SK-N-SH treated with all-trans-retinoic acid at 6 μM for 48 hours (cell line): Measurements from ENCODE around the gene ARVCF.

Experiments used
- ATAC-seq: fragments of 200-7000 bp; cut with Tn5 transposase; 3 replicates; pipeline ENCODE4 v1.9.1; 2020; ENCODE audit warnings: mild to moderate bottlenecking, moderate library complexity
- ARNTL ChIP-seq: fragments of 450-650 bp; formaldehyde crosslinking; IDR thresholded peaks from 2 replicates; pipeline ENCODE4 v1.5.0; 2020; ENCODE audit warnings: low read depth, mild to moderate bottlenecking, moderate library complexity, borderline replicate concordance
- BACH2 ChIP-seq: fragments of 250-450 bp; sonication (Bioruptor Pico); IDR thresholded peaks from 2 replicates; pipeline ENCODE4 v1.9.0; 2021; ENCODE audit warnings: mild to moderate bottlenecking, borderline replicate concordance
- CSDC2 ChIP-seq: fragments of 250-450 bp; sonication (Bioruptor Pico); IDR thresholded peaks from 2 replicates; pipeline ENCODE4 v1.5.0; 2020; ENCODE audit warnings: mild to moderate bottlenecking, moderate library complexity
- CSRNP3 ChIP-seq: fragments of 250-450 bp; sonication (Bioruptor Pico); IDR thresholded peaks from 2 replicates; pipeline ENCODE4 v1.5.1; 2021; ENCODE audit warnings: mild to moderate bottlenecking, moderate library complexity
- ESRRG ChIP-seq: fragments of 250-450 bp; sonication (Bioruptor Pico); IDR thresholded peaks from 2 replicates; pipeline ENCODE4 v1.6.1; 2021; ENCODE audit warnings: mild to moderate bottlenecking
- GLIS3 ChIP-seq: fragments of 250-450 bp; sonication (Bioruptor Pico); IDR thresholded peaks from 2 replicates; pipeline ENCODE4 v1.5.0; 2020; ENCODE audit warnings: mild to moderate bottlenecking, moderate library complexity
- ISL1 ChIP-seq: fragments of 250-450 bp; sonication (Bioruptor Pico); IDR thresholded peaks from 2 replicates; pipeline ENCODE4 v2.1.2; 2022; ENCODE audit warnings: mild to moderate bottlenecking, moderate library complexity
- OSR1 ChIP-seq: fragments of 250-450 bp; sonication (Bioruptor Pico); IDR thresholded peaks from 2 replicates; pipeline ENCODE4 v1.8.0; 2022; ENCODE audit warnings: moderate library complexity, mild to moderate bottlenecking, inconsistent platforms
- PATZ1 ChIP-seq: fragments of 250-450 bp; sonication (Bioruptor Pico); IDR thresholded peaks from 2 replicates; pipeline ENCODE4 v1.8.0; 2020; ENCODE audit warnings: mild to moderate bottlenecking, moderate library complexity, borderline replicate concordance
- PPARA ChIP-seq: fragments of 250-450 bp; sonication (Bioruptor Pico); IDR thresholded peaks from 2 replicates; pipeline ENCODE4 v1.5.0; 2020; ENCODE audit warnings: mild to moderate bottlenecking, borderline replicate concordance
- RARB ChIP-seq: fragments of 250-450 bp; sonication (Bioruptor Pico); IDR thresholded peaks from 2 replicates; pipeline ENCODE4 v1.8.0; 2021; ENCODE audit warnings: mild to moderate bottlenecking, moderate library complexity
- SNAI2 ChIP-seq: fragments of 250-450 bp; sonication (Bioruptor Pico); IDR thresholded peaks from 2 replicates; pipeline ENCODE4 v1.5.0; 2020; ENCODE audit warnings: mild to moderate bottlenecking, moderate library complexity
- TCF4 ChIP-seq: fragments of 250-450 bp; sonication (Bioruptor Pico); IDR thresholded peaks from 2 replicates; pipeline ENCODE4 v1.8.0; 2021; ENCODE audit warnings: mild to moderate bottlenecking, moderate library complexity, borderline replicate concordance
- TOX ChIP-seq: fragments of 250-450 bp; sonication (Bioruptor Pico); IDR thresholded peaks from 2 replicates; pipeline ENCODE4 v1.8.0; 2021; ENCODE audit warnings: mild to moderate bottlenecking, moderate library complexity, borderline replicate concordance
- ZC3H10 ChIP-seq: fragments of 250-450 bp; sonication (Bioruptor Pico); IDR thresholded peaks from 2 replicates; pipeline ENCODE4 v1.5.1; 2021; ENCODE audit warnings: mild to moderate bottlenecking, moderate library complexity
- ZFP3 ChIP-seq: fragments of 250-450 bp; sonication (Bioruptor Pico); IDR thresholded peaks from 2 replicates; pipeline ENCODE4 v1.5.0; 2020; ENCODE audit warnings: mild to moderate bottlenecking, moderate library complexity
- ZFP30 ChIP-seq: fragments of 450-650 bp; formaldehyde crosslinking; IDR thresholded peaks from 2 replicates; pipeline ENCODE4 v1.5.0; 2022; ENCODE audit warnings: mild to moderate bottlenecking, moderate library complexity
- ZNF565 ChIP-seq: fragments of 450-650 bp; formaldehyde crosslinking; conservative IDR thresholded peaks from 2 replicates; pipeline ENCODE4 v1.5.0; 2020; ENCODE audit warnings: low read depth, mild to moderate bottlenecking, moderate library complexity
- ZNF70 ChIP-seq: fragments of 450-650 bp; formaldehyde crosslinking; IDR thresholded peaks from 2 replicates; pipeline ENCODE4 v1.5.0; 2020; ENCODE audit warnings: mild to moderate bottlenecking, moderate library complexity
- ZNF8 ChIP-seq: fragments of 450-650 bp; formaldehyde crosslinking; IDR thresholded peaks from 2 replicates; pipeline ENCODE4 v1.5.0; 2020; ENCODE audit warnings: mild to moderate bottlenecking, moderate library complexity
- TF ChIP-seq, protein P1 (sequence below): fragments of 250-450 bp; sonication (Bioruptor Pico); IDR thresholded peaks from 2 replicates; pipeline ENCODE4 v1.5.1; 2020; ENCODE audit warnings: low read depth, mild to moderate bottlenecking, moderate library complexity
- TF ChIP-seq, protein P2 (sequence below): fragments of 250-450 bp; sonication (Bioruptor Pico); IDR thresholded peaks from 2 replicates; pipeline ENCODE4 v1.8.0; 2021; ENCODE audit warnings: low read depth, mild to moderate bottlenecking, moderate library complexity, borderline replicate concordance

ARVCF gene

DNA sequence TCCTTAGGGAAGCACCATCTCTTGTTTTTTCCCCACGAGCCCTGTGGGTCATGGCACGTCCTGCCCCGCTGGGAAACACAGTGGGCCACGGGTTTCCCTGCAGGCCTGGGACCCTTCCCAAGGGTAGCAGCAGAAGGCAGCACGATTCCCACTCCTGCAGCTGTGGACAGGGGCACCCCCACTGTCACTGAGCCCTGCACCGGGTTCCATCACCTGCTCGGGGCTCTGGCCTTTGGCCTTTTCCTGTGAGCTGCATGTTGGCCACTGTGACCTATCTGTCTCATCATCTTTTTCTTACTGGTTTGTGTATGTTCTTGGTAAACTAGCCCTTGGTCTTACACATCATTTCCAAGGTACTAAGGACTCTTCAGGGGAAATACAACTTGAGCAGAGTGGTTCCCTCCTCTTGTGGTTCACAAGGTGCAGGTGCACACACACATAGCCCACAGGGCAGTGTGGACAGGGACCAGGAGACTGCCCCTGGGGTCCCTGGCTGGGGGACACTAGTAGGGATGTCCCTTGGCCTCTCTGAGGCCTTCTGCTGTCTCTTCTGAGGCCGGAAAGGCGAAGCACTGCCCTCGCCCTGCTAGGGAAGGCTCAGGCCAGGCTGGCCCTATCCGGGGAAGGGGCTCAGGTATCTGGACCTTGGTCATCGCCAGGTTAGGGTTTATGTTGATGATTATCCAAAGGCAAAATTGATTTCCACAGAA is 56.0 kb downstream of the ARVCF start:
- no peak for ATAC-seq
- TF ChIP-seq TOX (CRISPR knock-in tag) = no peak
- TF ChIP-seq ESRRG (CRISPR knock-in tag) = no peak
- TF ChIP-seq ZNF8 (CRISPR knock-in tag) = no peak
- no peak for TF ChIP-seq ZC3H10 (CRISPR knock-in tag)
- no peak for TF ChIP-seq RARB (CRISPR knock-in tag)
- no peak for TF ChIP-seq ZNF565
- TF ChIP-seq ZFP30 (CRISPR knock-in tag) = no peak
- no peak for TF ChIP-seq ISL1 (CRISPR knock-in tag)
- no peak for TF ChIP-seq SNAI2 (CRISPR knock-in tag)
- TF ChIP-seq ZFP3 (CRISPR knock-in tag) = no peak
- no peak for TF ChIP-seq PATZ1 (CRISPR knock-in tag)
- TF ChIP-seq PPARA (CRISPR knock-in tag) = no peak
- no peak for TF ChIP-seq ARNTL (CRISPR knock-in tag)
- TF ChIP-seq GLIS3 = no peak
- TF ChIP-seq ZNF70 (CRISPR knock-in tag) = no peak
- TF ChIP-seq TCF4 (CRISPR knock-in tag) = no peak
- no peak for TF ChIP-seq CSRNP3 (CRISPR knock-in tag)

DNA sequence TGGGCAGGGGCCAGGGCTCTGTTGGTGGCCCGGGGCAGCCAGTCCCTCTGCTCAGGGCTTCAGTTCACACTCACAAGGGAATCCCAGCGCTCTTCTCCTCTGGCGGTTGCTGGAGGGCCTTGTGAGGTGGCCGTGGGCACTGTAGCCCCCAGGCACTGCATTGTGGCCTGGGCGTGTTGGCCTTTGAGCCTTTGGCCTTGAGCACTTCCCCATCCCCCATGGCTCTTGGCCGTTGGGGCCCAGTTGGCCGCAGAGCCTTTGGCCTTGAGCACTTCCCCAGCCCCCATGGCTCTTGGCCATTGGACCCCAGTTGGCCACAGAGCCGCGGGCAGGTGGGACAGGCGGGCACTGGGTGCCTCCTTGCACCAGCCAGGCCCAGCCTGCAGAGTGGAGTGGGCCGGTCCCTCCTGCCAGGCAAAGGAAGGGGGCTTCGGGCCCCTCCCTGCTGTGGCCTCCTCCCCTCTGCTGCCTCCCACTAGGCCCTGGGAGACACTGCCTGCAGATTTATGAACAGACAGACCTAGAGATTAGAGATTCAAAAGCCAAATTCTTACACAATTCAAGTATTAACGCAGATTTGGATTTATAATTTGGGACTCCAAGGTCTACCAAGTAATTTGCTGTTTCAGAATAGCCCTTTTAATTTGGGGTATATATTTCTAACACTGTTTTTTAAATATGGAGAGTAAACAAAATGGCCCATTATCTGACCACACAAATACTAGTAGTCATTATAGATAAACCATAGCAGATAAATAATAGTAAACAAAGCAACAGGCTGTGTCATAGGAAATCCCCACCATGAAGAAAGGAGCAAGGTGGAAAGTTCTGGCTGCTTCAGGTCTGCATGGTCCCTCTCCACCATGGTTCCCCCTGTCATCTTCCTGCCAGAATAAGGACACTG is 56.8 kb downstream of the ARVCF start:
- TF ChIP-seq, protein P1, sequence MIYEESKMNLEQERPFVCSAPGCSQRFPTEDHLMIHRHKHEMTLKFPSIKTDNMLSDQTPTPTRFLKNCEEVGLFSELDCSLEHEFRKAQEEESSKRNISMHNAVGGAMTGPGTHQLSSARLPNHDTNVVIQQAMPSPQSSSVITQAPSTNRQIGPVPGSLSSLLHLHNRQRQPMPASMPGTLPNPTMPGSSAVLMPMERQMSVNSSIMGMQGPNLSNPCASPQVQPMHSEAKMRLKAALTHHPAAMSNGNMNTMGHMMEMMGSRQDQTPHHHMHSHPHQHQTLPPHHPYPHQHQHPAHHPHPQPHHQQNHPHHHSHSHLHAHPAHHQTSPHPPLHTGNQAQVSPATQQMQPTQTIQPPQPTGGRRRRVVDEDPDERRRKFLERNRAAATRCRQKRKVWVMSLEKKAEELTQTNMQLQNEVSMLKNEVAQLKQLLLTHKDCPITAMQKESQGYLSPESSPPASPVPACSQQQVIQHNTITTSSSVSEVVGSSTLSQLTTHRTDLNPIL = no peak
- TF ChIP-seq TOX (CRISPR knock-in tag) (no peak), CSRNP3 (CRISPR knock-in tag) (no peak), ZNF565 (no peak), BACH2 (CRISPR knock-in tag) (no peak), ESRRG (CRISPR knock-in tag) (no peak)
- TF ChIP-seq, protein P2, sequence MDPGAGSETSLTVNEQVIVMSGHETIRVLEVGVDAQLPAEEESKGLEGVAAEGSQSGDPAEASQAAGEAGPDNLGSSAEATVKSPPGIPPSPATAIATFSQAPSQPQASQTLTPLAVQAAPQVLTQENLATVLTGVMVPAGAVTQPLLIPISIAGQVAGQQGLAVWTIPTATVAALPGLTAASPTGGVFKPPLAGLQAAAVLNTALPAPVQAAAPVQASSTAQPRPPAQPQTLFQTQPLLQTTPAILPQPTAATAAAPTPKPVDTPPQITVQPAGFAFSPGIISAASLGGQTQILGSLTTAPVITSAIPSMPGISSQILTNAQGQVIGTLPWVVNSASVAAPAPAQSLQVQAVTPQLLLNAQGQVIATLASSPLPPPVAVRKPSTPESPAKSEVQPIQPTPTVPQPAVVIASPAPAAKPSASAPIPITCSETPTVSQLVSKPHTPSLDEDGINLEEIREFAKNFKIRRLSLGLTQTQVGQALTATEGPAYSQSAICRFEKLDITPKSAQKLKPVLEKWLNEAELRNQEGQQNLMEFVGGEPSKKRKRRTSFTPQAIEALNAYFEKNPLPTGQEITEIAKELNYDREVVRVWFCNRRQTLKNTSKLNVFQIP = no peak
- ATAC-seq = no peak

- no peak for ATAC-seq
- TF ChIP-seq ESRRG (CRISPR knock-in tag) (no peak), CSRNP3 (CRISPR knock-in tag) (no peak), ARNTL (CRISPR knock-in tag) (no peak), ZNF8 (CRISPR knock-in tag) (no peak), TCF4 (CRISPR knock-in tag) (no peak), OSR1 (CRISPR knock-in tag) (no peak), CSDC2 (CRISPR knock-in tag) (no peak), ZC3H10 (CRISPR knock-in tag) (no peak), RARB (CRISPR knock-in tag) (no peak), ZFP3 (CRISPR knock-in tag) (no peak)
- TF ChIP-seq, protein P1 = no peak
Observed at GRCh38 chr22:19959043-19959586, 57.5 kb downstream of the ARVCF start.
